WTC11 (cell line): ENCODE measurements around the gene TRIM62.

Experiments used
- ATF2 ChIP-seq: sonication (generic); formaldehyde crosslinking; IDR thresholded peaks from 2 replicates; pipeline ENCODE4 v1.8.1; 2022; ENCODE audit warnings: low read depth, missing genetic modification reagents, borderline replicate concordance
- ATF3 ChIP-seq: sonication (generic); formaldehyde crosslinking; conservative IDR thresholded peaks from 2 replicates; pipeline ENCODE4 v1.8.1; 2022; ENCODE audit warnings: mild to moderate bottlenecking, missing genetic modification reagents
- CREM ChIP-seq: sonication (generic); formaldehyde crosslinking; IDR thresholded peaks from 2 replicates; pipeline ENCODE4 v1.8.1; 2022; ENCODE audit warnings: mild to moderate bottlenecking, missing genetic modification reagents, moderate library complexity
- GRHL2 ChIP-seq: fragments of 250-450 bp; sonication (Bioruptor Pico); IDR thresholded peaks from 2 replicates; pipeline ENCODE4 v1.8.0; 2022; ENCODE audit warnings: mild to moderate bottlenecking, moderate library complexity; ENCODE audit not compliant: insufficient replicate concordance, severe bottlenecking
- HMGXB4 ChIP-seq: sonication (generic); formaldehyde crosslinking; IDR thresholded peaks from 2 replicates; pipeline ENCODE4 v1.8.1; 2023; ENCODE audit warnings: mild to moderate bottlenecking, moderate library complexity, missing genetic modification reagents
- KAT7 ChIP-seq: sonication (generic); formaldehyde crosslinking; IDR thresholded peaks from 2 replicates; pipeline ENCODE4 v1.8.1; 2023; ENCODE audit warnings: missing genetic modification reagents, mild to moderate bottlenecking, borderline replicate concordance
- MXD4 ChIP-seq: fragments of 250-450 bp; sonication (Bioruptor Pico); IDR thresholded peaks from 2 replicates; pipeline ENCODE4 v1.8.0; 2021; ENCODE audit warnings: mild to moderate bottlenecking, moderate library complexity, borderline replicate concordance
- NFYB ChIP-seq: sonication (generic); formaldehyde crosslinking; conservative IDR thresholded peaks from 2 replicates; pipeline ENCODE4 v1.8.0; 2022; ENCODE audit warnings: low read depth, missing genetic modification reagents
- SMAD3 ChIP-seq: sonication (generic); formaldehyde crosslinking; IDR thresholded peaks from 2 replicates; pipeline ENCODE4 v1.8.0; 2022; ENCODE audit warnings: missing genetic modification reagents, mild to moderate bottlenecking, borderline replicate concordance
- SMAD4 ChIP-seq: sonication (generic); formaldehyde crosslinking; IDR thresholded peaks from 2 replicates; pipeline ENCODE4 v1.8.0; 2022; ENCODE audit warnings: mild to moderate bottlenecking, missing genetic modification reagents
- ZNF416 ChIP-seq: fragments of 250-450 bp; sonication (Bioruptor Pico); IDR thresholded peaks from 2 replicates; pipeline ENCODE4 v1.9.0; 2021; ENCODE audit warnings: mild to moderate bottlenecking, inconsistent platforms
- TF ChIP-seq, protein P1 (sequence below): fragments of 200-600 bp; IDR thresholded peaks from 2 replicates; pipeline ENCODE4 v1.8.0; 2022; ENCODE audit warnings: antibody characterized with exemption
- TF ChIP-seq, protein P2 (sequence below): sonication (generic); formaldehyde crosslinking; IDR thresholded peaks from 2 replicates; pipeline ENCODE4 v1.8.1; 2023; ENCODE audit warnings: mild to moderate bottlenecking, missing genetic modification reagents, moderate library complexity

DNA sequence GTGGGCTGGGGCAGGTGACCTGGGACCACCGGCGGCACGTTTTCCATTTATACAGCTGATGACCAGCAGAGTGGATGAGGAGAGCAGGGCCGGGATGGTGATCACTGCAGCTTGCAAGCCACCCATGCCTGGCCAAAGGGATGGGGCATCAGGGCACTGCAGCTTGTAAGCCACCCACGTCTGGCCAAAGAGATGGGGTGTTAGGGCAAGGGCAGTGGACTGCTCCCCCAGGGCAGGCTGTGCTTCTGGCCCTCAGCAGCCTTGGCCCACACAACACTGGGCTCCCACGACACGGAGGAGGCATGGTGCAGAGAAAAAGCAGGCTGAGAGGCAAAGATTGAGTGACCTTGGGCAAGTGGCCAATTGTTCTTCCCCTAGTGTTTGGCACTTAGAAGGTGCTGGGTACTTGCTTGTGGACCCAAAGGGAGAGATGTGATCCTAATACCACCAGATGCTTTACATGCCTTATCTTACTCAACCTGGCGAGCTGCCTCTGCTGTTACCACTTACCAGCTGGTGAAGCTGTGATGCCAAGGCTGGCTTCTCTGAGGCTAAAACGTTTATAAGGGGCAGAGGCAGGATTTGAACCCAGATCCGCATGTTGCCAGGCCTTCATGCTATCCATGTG, 48.3 kb downstream of the TRIM62 start:
- TF ChIP-seq GRHL2: no peak
- no peak for TF ChIP-seq SMAD3 (CRISPR knock-in tag)
- TF ChIP-seq, protein P1, sequence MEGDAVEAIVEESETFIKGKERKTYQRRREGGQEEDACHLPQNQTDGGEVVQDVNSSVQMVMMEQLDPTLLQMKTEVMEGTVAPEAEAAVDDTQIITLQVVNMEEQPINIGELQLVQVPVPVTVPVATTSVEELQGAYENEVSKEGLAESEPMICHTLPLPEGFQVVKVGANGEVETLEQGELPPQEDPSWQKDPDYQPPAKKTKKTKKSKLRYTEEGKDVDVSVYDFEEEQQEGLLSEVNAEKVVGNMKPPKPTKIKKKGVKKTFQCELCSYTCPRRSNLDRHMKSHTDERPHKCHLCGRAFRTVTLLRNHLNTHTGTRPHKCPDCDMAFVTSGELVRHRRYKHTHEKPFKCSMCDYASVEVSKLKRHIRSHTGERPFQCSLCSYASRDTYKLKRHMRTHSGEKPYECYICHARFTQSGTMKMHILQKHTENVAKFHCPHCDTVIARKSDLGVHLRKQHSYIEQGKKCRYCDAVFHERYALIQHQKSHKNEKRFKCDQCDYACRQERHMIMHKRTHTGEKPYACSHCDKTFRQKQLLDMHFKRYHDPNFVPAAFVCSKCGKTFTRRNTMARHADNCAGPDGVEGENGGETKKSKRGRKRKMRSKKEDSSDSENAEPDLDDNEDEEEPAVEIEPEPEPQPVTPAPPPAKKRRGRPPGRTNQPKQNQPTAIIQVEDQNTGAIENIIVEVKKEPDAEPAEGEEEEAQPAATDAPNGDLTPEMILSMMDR: no peak
- TF ChIP-seq SMAD4 (CRISPR knock-in tag): no peak
- no peak for TF ChIP-seq HMGXB4 (CRISPR knock-in tag)
- no peak for TF ChIP-seq ZNF416 (CRISPR knock-in tag)
- no peak for TF ChIP-seq CREM (CRISPR knock-in tag)
- TF ChIP-seq ATF2 (CRISPR knock-in tag): no peak
- TF ChIP-seq, protein P2, sequence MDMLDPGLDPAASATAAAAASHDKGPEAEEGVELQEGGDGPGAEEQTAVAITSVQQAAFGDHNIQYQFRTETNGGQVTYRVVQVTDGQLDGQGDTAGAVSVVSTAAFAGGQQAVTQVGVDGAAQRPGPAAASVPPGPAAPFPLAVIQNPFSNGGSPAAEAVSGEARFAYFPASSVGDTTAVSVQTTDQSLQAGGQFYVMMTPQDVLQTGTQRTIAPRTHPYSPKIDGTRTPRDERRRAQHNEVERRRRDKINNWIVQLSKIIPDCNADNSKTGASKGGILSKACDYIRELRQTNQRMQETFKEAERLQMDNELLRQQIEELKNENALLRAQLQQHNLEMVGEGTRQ: no peak
- no peak for TF ChIP-seq NFYB (CRISPR knock-in tag)
- TF ChIP-seq ATF3 (CRISPR knock-in tag): no peak
- TF ChIP-seq MXD4 (CRISPR knock-in tag): no peak
- no peak for TF ChIP-seq KAT7 (CRISPR knock-in tag)
